ENCODE measurements around the gene PTBP3. TPM values are rescaled to one million over a fixed set of nuclear protein-coding genes. Genes with fewer than 3 reads are reported as not detected.
"Not testable (repeated sequence)": the region's sequence is repeated elsewhere in the genome, so short reads cannot be mapped to it uniquely, and the experiment has no call there.

The PTBP3 gene
- polyA plus RNA-seq, 12 donors, result 14.7 to 38.2 (median 20.2) TPM; not detected in 1

DNA sequence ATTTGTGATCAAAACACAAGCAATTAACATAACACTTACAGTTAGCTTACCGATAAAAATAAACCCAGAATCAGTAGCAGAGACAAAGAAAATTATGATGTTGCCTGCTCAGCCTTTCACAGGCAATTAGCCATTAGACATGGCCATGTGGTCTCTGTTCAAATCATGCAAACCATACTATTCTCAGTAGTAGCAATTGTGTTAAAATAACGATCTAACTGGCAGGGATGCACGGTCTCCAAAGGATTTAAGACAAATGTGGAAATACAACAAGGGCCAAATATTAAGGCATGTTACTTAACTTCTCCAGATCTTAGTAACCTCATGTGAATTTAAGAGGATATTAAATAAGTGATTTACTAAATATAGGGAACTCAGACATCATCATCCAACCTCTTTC is 59.5 kb downstream of the PTBP3 start:
- peak; percentile 19 for DNase-seq

DNA sequence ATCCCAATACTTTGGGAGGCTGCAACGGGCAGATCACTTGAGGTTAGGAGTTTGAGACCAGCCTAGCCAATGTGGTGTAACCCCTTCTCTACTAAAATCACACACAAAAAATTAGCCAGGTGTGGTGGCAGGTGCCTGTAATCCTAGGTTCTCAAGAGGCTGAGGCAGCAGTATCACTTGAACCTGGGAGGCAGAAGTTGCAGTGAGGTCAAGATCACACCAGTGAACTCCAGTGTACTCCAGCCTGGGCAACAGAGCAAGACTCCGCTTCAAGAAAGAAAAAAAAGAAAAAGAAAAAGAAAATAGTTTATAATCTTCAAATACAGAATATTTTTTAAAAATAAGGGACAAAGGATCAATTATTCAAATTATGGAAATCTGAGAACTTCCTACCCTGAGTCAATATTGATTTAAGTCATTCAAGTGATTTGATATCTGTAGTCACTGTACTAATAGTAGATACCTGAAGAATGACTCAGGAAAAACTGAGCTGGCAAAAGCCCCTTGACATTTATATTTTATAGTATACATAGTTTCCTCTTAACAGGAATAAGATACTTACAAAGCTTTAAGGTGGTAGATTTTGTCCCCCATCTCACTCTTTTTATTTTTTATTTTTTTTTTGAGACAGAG is 61.8 kb downstream of the PTBP3 start:
- DNase-seq, result no peak

DNA sequence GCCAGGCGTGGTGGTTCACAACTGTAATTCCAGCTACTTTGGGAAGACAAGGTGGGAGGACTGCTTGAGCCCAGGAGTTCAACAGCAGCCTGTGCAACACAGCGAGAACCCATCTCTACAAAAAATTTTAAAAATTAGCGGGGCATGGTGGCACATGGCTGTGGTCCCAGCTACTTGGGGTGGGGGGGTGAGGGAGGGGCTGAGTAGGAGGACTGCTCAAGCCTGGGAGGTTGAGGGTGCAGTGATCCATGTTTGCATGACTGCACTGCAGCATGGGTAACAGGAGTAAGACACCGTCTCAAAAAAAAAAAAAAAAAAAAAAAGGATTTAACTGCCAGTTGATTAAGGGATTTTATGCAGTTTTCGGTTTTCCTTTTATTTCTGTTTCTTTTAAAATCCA is 65.0 kb downstream of the PTBP3 start:
- DNase-seq, result no peak

DNA sequence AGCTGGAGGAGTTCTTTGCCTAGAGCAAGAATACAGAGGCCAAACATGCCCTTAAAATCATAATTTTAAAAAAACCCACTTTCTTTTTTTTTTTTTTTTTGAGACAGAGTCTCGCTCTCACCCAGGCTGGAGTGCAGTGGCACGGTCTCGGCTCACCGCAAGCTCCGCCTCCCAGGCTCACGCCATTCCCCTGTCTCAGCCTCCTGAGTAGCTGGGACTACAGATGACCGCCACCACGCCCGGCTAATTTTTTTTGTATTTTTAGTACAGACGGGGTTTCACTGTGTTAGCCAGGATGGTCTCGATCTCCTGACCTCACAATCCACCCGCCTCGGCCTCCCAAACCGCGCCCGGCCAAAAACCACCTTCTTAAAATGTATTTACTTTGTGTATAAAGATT is 66.3 kb downstream of the PTBP3 start:
- DNase-seq, result not testable (repeated sequence)

DNA sequence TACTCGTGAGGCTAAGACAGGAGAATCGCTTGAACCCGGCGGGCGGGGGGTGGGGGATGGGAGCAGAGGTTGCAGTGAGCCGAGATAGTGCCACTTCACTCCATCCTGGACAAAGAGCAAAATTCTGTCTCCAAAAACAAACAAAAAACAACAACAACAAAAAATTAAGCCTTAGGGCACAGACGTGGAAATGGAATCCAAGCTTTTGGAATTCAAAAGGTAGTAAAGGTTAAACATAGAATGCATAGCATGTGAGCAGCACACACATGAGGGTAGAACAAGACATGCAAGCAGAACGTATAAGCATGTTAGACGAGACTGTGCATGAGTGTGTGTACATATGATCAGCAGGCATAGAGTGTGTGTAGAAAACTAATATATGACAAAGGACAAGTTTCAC is 68.0 kb downstream of the PTBP3 start:
- DNase-seq, result no peak

DNA sequence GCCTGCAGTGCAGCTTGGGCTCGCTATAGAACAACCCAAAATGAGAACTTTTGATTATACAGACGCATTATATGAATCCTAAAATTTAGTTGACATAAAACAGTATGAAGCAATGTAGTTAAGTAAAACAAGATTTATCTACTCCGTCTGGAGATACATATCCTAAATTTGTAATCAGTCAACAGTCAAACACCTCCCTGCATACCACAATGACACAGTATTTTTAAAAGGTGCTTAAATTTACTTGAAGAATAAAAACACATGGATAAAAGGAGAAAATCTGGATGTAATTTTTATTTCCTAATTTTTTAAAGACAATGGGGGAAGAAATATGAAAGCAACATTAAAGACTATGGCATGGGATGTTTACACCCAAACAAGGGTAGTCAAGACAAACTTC is 70.8 kb downstream of the PTBP3 start:
- no peak for DNase-seq

DNA sequence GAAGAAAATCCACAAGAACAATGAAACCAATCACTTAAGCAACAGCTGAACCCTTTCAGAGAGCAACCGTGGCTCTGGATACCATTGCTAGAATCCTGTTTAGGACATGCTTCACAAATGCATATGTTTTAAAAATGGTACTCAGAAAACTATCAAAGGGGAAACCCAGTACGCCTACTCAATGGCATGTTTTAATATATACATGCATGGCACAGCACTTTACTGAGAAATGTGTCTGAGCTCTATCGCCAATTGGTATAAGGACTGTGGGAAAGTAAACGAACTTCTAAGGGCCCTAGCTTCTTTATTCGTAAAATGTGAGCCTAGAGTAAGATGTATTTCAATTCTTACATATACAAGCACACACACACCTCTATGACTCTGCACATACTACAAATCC is 72.3 kb downstream of the PTBP3 start:
- DNase-seq, result no peak

DNA sequence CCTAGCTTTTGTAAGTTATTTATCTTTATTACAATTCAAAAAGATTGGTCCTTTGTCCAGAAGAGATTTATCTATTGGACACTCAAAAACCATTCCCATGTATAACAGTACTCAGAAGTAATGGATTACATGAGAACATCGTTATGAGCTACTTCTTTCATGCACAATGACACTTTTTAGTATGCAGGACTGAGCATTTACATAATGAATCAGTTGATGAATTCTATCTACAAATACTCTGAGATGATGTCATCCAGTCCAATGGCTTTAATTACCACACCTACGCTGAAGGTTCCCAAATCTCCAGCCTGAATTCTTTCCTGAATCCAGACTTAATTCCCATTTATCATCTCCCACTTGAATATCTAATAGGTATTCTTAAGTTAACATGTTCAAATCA is 75.3 kb downstream of the PTBP3 start:
- no peak for DNase-seq

DNA sequence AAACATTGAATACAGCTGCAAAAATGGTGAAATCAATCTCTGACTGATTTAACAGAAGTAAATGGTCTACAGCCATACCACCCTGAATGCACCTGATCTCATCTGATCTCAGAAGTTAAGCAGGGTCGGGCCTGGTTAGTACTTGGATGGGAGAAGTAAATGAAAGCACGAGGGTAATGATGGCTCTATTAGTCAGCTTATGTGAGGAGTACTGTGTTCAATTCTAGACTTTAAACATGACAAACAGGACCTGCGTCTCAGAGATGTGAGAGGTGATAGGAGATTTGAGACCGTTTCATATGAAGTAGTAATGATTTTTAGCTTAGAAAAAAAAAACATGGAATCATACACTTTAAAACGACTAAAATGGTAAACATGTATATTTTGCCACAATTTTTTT is 81.2 kb downstream of the PTBP3 start:
- no peak for DNase-seq

DNA sequence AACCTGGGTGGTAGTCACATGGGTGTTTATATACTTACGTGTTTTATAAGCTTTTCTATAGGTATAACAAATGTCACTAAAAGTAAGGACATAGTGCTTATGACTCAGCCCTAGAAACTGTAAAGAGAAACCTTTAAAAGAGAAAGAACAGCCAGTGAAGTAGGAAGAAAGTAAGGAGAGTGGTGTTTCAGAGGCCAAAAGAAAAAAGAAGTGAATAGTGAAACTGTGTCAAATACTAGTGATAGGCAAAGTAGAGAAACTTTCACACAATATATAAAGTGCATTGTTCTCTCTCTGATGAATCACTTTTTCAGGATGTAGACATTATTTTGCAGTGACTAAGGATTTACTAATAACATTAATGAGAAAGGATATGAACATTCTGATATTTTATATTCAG is 84.1 kb downstream of the PTBP3 start:
- no peak for DNase-seq

DNA sequence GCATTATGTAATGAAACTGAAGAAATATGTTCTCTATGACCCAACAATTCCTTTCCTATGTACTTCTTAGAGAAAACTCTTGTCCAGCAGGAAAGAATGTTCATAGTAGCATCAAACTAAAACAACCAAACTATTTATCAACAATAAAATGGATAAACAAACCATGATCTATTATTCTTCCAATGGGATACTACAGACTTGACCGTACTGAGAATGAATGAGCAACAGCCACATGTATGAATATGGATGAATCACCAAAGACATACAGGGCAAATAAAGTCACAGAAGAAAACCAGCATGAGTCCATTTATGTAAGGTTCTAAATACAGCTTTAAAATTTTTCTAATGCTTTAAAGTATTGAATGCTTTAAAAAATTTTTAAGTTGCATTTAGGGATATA is 84.7 kb downstream of the PTBP3 start:
- DNase-seq, result no peak

DNA sequence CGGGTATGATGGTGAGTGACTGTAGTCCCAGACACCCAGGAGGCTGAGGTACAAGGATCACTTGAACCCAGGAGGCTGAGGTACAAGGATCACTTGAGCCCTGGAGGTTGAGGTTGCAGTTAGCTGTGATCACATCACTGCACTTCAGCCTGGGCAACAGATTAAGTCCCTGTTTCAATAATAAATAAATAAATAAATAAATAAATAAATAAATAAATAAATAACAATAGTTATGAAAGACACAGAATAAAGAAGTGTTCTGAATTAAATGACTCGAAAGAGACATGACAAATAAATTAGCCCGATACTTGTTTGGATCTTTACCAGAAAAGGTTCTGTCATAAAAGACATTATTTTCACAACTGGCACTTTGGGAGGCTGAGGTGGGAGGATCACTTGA is 86.3 kb downstream of the PTBP3 start:
- DNase-seq, result no peak

DNA sequence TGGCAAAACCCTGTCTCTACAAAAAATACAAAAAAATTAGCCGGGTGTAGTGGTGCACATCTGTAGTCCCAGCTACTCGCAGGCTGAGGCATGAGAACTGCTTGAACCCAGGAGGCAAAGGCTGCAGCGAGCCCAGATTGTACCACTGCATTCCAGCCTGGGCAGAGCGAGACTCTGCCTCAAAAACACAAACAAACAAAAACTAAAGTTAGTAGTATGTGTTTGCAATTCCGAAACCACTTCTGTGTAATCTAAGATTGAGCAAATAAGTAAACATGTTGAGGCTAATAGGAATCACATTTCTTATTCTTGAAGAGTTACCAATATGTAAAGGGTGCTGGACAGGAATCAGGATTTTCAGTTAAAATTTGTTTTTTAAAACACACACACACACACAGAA is 88.3 kb downstream of the PTBP3 start:
- no peak for DNase-seq

DNA sequence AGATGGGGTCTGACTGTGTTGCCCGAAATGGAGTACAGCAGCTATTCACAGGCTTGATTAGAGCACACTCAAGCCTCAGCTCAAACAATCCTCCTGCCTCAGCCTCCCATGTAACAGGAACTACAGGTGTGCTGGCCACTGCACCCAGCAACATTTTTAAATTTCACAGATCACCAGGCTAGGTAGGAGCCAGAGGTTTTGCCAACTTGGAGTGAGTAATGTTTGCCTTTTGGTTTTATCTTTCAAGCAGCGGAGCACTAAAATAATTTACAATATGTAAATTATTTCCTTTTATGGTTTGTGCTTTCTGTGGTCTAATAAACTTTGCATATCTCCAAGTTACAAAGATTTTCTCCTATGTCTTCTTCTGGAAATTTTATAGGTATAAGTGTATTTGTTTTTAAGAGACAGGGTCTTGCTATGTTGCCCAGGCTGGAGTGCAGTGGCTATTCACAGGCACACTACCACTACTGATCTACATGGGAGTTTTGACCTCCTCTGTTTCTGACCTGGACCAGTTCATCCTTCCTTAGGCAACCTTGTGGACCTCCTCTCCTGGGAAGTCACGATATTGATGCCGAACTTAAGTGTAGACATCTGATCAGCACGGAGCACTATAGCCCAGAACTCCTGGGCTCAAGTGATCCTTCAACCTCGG is 91.1 kb downstream of the PTBP3 start:
- no peak for DNase-seq

DNA sequence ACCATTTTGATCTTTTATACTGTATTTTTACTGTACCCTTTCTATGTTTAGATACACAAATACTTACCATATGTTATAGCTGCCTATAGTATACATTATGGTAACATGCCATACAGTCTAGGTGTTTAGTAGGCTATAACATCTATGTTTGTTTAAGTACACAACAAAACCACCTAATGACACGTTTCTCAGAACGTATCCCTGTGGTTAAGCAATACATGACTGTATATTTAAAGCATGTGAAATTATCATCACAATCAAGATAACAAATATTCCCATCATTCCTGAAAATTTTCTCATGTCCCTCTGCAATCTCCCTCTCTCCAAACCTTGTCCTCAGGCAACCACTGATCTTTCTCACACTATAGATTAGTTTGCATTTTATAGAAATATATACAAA is 91.9 kb downstream of the PTBP3 start:
- DNase-seq, result no peak

DNA sequence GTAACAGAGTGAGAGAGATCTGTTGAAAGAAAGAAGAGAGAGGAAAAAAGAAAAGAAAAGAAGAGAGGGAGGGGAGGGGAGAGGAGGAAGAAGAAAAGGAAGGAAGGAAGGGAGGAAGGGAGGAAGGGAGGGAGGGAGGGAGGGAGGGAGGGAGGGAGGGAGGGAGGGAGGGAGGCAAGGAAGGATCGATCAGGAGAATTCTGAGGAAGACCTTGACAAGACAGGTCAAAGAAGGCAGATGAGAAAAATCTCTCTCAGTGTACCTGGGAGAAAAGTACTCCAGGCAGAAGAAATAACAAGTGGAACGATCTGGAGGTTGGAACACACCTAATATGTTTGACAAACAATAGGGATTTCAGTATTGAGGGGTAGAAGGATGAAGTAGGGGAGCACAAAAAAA is 93.7 kb downstream of the PTBP3 start:
- no peak for DNase-seq

DNA sequence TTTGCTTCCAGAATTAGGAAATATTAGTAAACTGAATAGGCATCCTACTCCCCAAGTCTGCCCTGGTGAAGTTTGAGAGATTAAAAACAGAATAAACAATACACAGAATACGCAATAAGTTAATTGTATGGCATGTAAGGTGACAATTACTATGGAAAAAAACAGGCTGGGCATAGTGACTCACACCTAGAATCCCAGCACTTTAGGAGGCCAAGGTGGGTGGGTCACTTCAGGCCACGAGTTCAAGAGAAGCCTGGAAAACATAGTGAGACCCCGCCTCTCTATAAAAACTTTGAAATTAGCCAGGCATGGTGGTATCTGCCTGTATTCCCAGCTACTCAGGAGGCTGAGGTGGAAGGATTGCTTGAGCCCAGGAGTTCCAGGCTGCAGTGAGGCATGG is 94.1 kb downstream of the PTBP3 start:
- no peak for DNase-seq

DNA sequence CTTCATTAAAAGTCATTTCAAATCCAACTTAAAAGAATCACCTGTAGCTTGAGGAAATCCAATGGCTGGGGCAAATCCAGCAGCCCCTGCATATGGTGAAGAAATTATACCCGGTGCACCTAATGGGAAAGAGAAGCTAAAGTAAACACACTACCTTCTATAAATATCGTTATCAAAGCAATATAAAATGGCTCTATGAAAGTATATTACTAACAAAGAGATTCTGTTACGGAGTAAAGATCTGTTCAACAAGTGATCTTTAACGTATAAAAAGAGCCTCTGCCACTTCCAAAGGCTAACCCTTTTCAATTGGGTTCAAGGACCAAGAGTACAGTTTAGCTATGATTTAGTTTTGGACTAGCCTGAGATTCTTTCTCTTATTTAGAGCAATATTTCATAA is 98.6 kb downstream of the PTBP3 start:
- no peak for DNase-seq

DNA sequence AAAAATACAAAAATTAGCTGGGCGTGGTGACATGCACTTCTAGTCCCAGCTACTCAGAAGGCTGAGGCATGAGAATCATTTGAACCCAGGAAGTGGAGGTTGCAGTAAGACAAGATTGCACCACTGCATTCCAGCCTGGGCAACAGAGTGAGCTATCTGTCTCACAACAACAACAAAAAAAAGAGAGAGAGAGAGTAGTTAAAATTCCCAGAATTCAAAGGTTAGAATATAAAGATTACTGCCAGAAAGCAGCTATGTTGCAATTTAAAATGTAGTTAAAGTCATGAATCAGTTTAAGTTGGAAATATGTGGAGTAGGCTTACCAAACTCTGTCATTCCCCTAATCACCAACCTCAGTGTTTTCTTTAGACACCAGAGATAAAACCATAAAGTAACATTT is 99.7 kb downstream of the PTBP3 start:
- DNase-seq, result no peak

DNA sequence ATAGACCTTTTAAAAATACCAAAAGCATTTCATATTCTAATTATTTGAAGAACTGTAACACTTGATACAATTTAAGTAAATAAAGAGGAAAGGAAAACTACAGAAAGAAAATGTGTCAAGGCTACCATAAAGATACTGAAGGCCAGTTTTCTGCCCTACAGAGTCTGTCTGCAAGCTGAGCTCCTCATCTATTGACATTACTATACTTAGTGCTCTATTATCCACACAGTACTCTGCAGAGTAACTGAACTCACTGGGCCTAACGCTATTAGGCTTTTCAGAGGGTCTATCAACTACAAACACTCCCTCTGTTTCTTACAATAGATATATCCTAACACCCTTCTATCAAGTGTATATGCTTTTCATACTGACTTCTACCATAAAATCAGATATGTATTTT is 101.2 kb downstream of the PTBP3 start:
- no peak for DNase-seq

DNA sequence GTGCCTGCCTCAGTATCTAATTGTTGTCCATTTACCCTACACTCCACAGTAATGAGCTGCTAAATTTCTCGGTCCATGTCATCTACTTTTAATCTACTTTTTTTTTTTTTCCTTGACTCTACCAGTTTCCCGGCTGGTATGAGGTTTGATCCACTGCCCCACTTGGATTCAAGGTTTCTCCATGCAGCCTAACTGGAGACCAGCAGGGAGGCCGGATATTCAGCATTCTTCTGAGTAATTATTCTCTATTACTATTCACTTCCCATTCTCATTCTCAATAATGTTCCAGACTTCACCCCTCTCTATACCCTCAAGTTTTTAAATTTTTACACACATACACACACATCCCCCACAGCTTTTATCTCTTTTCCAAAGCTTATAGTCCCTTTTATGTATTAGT is 107.3 kb downstream of the PTBP3 start:
- DNase-seq, result no peak

DNA sequence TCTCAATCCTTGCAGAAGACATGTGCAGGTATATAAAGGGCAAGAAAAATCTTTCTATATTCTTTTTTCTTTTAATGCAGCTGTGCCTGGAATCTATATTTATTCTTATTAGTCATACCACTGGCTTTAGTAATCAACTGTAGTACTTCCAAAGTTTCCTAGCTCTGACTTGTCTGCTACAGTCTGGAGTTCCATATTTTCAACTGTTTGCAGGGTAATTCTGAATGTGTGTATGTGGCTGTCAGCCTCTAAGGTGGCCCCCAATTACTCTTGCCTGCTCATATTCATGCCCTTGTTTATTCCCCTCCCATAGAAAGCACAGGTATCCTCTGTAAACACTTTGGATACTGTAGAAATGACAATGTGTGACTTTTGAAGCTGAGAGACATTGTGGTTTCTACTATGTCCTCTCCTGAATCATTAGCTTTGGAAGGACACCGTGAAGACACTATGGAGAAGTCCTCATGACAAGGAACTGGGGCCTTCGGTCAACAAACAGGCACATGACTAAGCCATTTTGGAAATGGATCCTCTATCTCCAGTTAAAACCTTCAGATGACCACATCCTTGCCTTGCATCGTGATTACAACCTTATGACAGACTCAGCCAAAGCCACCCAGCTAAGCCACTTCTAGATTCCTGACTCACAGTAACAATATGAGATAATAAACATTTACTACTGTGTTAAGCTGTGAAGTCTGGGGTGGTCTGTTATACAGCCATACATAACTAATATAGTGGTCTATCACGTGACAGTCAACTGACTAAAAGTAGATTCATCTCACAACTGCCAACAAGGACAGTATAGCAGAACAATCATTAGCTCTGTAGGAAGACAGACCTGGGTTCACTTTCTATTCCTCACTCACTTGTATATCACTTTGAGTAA is 108.8 kb downstream of the PTBP3 start:
- no peak for DNase-seq

DNA sequence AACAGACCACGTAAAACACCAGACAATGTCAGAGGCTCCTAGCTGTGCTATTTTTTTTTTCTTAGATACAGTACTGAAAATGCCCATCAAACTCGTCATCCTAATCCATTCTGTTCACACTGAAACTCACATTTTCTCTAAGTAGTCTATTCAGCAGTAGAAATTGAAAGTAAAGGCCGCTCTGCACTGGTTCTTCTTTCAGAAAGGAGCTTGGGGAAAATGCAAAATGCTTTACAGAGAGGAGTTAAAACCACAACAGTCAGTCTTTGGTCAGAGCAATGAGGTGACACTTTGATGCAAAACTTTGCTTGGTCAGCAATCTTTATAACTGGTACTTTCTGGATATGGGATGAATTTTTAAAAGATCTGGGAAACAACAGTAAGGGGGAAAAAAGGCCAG is 114.5 kb downstream of the PTBP3 start:
- DNase-seq, result no peak
